GM23338 (cell line): ENCODE data around the gene SAA1. TPM values are rescaled to one million over a fixed set of nuclear protein-coding genes. Genes with fewer than 3 reads are reported as not detected.

Experiments
- ATAC-seq: fragments of 200-7000 bp; cut with Tn5 transposase; 3 replicates; pipeline ENCODE4 v1.9.1; 2020
- DNase-seq: peaks from one replicate; pipeline ENCODE4 v3.0.0-alpha.2; 2015; ENCODE audit warnings: low spot score
- H2AFZ ChIP-seq: fragments of 200-600 bp; sonication (generic); 2 replicates; pipeline ENCODE4 v1.8.0; 2016; ENCODE audit warnings: antibody characterized with exemption, mild to moderate bottlenecking, moderate library complexity
- H3F3A ChIP-seq: fragments of 200-600 bp; sonication (generic); replicated peaks from 2 replicates; pipeline ENCODE4 v1.8.0; 2017; ENCODE audit warnings: antibody characterized with exemption, mixed run types, low read depth
- H3K27ac ChIP-seq: fragments of 200-600 bp; sonication (generic); 2 replicates; pipeline ENCODE4 v1.6.1; 2016; ENCODE audit warnings: low read depth
- H3K27me3 ChIP-seq: fragments of 200-600 bp; sonication (generic); 2 replicates; pipeline ENCODE4 v1.8.0; 2016; ENCODE audit warnings: mild to moderate bottlenecking, mixed run types, moderate library complexity; ENCODE audit not compliant: insufficient read depth
- H3K36me3 ChIP-seq: fragments of 200-600 bp; sonication (generic); 2 replicates; pipeline ENCODE4 v1.8.0; 2016; ENCODE audit warnings: mild to moderate bottlenecking; ENCODE audit not compliant: insufficient read depth
- H3K4me1 ChIP-seq: fragments of 200-600 bp; sonication (generic); 2 replicates; pipeline ENCODE4 v1.8.0; 2016; ENCODE audit warnings: mild to moderate bottlenecking, moderate library complexity; ENCODE audit not compliant: insufficient read depth
- H3K4me2 ChIP-seq: fragments of 200-600 bp; sonication (generic); 2 replicates; pipeline ENCODE4 v1.7.1; 2017; ENCODE audit warnings: mixed run types
- H3K4me3 ChIP-seq: fragments of 200-600 bp; sonication (generic); 2 replicates; pipeline ENCODE4 v1.6.1; 2016; ENCODE audit warnings: mixed run types
- H3K79me2 ChIP-seq: fragments of 200-600 bp; sonication (generic); replicated peaks from 2 replicates; pipeline ENCODE4 v1.8.0; 2017; ENCODE audit warnings: mild to moderate bottlenecking; ENCODE audit not compliant: insufficient read depth
- H3K9me2 ChIP-seq: fragments of 200-600 bp; sonication (generic); 2 replicates; pipeline ENCODE4 v1.8.0; 2017; ENCODE audit not compliant: insufficient read depth
- H4K20me1 ChIP-seq: fragments of 200-600 bp; sonication (generic); replicated peaks from 2 replicates; pipeline ENCODE4 v1.8.0; 2017; ENCODE audit warnings: mild to moderate bottlenecking; ENCODE audit not compliant: insufficient read depth
- H3K27ac Mint-ChIP-seq: 2 replicates; pipeline ENCODE4 v1.8.0; 2020; ENCODE audit warnings: inconsistent platforms, mild to moderate bottlenecking, moderate library complexity, mixed read lengths
- H3K27me3 Mint-ChIP-seq: 3 replicates; pipeline ENCODE4 v1.8.0; 2022; ENCODE audit warnings: low read depth, mild to moderate bottlenecking, moderate library complexity, mixed read lengths, inconsistent platforms; ENCODE audit not compliant: insufficient read depth, poor library complexity
- H3K36me3 Mint-ChIP-seq: 3 replicates; pipeline ENCODE4 v1.8.0; 2021; ENCODE audit warnings: low read depth, mild to moderate bottlenecking, inconsistent platforms, moderate library complexity, mixed read lengths
- H3K4me1 Mint-ChIP-seq: 3 replicates; pipeline ENCODE4 v1.8.0; 2020; ENCODE audit warnings: mild to moderate bottlenecking, inconsistent platforms, mixed read lengths
- H3K4me3 Mint-ChIP-seq: 3 replicates; pipeline ENCODE4 v1.8.0; 2021; ENCODE audit warnings: moderate library complexity, mild to moderate bottlenecking, inconsistent platforms, mixed read lengths
- H3K9me3 Mint-ChIP-seq: 3 replicates; pipeline ENCODE4 v1.8.0; 2020; ENCODE audit warnings: moderate library complexity, mild to moderate bottlenecking, inconsistent platforms, mixed read lengths
- CTCF ChIP-seq, 2 experiments: fragments of 200-600 bp in 1 of 2; sonication (generic) in 1 of 2; conservative IDR thresholded peaks; 2 replicates each; pipeline versions ENCODE4 v1.5.1 to v1.6.1; 2016 to 2017; ENCODE audit warnings: antibody characterized with exemption in 2 of 2, low read depth in 2 of 2, mild to moderate bottlenecking in 2 of 2, moderate library complexity in 1 of 2
- EZH2 ChIP-seq: fragments of 200-600 bp; sonication (generic); IDR thresholded peaks from one replicate; pipeline ENCODE4 v1.8.0; 2017; ENCODE audit warnings: antibody characterized with exemption, mild to moderate bottlenecking, low read depth; ENCODE audit not compliant: unreplicated experiment
- EZH2phosphoT487 ChIP-seq: fragments of 200-600 bp; sonication (generic); IDR thresholded peaks from one replicate; pipeline ENCODE4 v1.8.1; 2018; ENCODE audit warnings: antibody characterized with exemption; ENCODE audit not compliant: unreplicated experiment
- STAT1 ChIP-seq: IDR thresholded peaks from one replicate; pipeline ENCODE4 v1.6.1; 2016; ENCODE audit warnings: antibody characterized with exemption; ENCODE audit not compliant: unreplicated experiment
- ZNF114 ChIP-seq: fragments of 250-450 bp; sonication (Bioruptor Pico); IDR thresholded peaks from 2 replicates; pipeline ENCODE4 v1.5.0; 2020; ENCODE audit warnings: mild to moderate bottlenecking, moderate library complexity
- ZNF331 ChIP-seq: fragments of 250-450 bp; sonication (Bioruptor Pico); IDR thresholded peaks from 2 replicates; pipeline ENCODE4 v1.5.0; 2020; ENCODE audit warnings: low read depth, mild to moderate bottlenecking, moderate library complexity
- ZNF462 ChIP-seq: fragments of 250-450 bp; sonication (Bioruptor Pico); IDR thresholded peaks from 2 replicates; pipeline ENCODE4 v1.5.0; 2020; ENCODE audit warnings: mild to moderate bottlenecking, moderate library complexity
- polyA plus RNA-seq: library from polyadenylated mRNA; unstranded; fragments of >200 nt; fragmentation: Nextera tagmentation; extraction: Ambion mirVana; gene quantifications from 2 replicates; pipeline ENCODE4 v1.2.1, GENCODE V29; 2016
- total RNA-seq: library from RNA; depleted of rRNA; stranded (reverse); fragments of >200 nt; shearing (Covaris generic); gene quantifications from 2 replicates; pipeline ENCODE4 v1.2.3, GENCODE V29; 2014

SAA1 gene
- total and polyA plus RNA-seq, 2 experiments from 2014 or later: not detected

- no peak for TF ChIP-seq ZNF462
- TF ChIP-seq EZH2phosphoT487: no peak
- no peak for TF ChIP-seq CTCF (conservative IDR thresholded peaks at IDR 0.05; ENCODE audit: low read depth in 2 of 2)
- TF ChIP-seq STAT1: no peak
- TF ChIP-seq ZNF114 (CRISPR knock-in tag): no peak
These were observed 12.8 kb upstream of the SAA1 start (continued) for GRCh38 chr11:18253233-18253632.

- H3K27me3 Mint-ChIP-seq: peaks cover 6% of the 10 kb centered on the region
- H3K27ac Mint-ChIP-seq: no peak overlapping the region
- H3K4me1 ChIP-seq: no peaks in the 10 kb centered on the region
- no peak overlapping the region for H3K4me2 ChIP-seq
- ATAC-seq: no peak
- H3K9me3 Mint-ChIP-seq: no peaks in the 10 kb centered on the region
- H2AFZ ChIP-seq: no peak overlapping the region
- H3K27me3 ChIP-seq: no peaks in the 10 kb centered on the region
- H3K4me3 ChIP-seq: no peak overlapping the region
- no peaks in the 10 kb centered on the region for H3K36me3 Mint-ChIP-seq
- no peak for DNase-seq
- peaks cover 6% of the 10 kb centered on the region; the same call in 1 of the 2 replicates for H3K9me2 ChIP-seq
- H4K20me1 ChIP-seq: no peaks in the 10 kb centered on the region
- H3K4me1 Mint-ChIP-seq: no peaks in the 10 kb centered on the region
- H3F3A ChIP-seq: no peaks in the 10 kb centered on the region
- no peaks in the 10 kb centered on the region for H3K36me3 ChIP-seq
- H3K4me3 Mint-ChIP-seq: no peak overlapping the region
- no peak overlapping the region for H3K27ac ChIP-seq
- H3K79me2 ChIP-seq: no peaks in the 10 kb centered on the region
- TF ChIP-seq EZH2phosphoT487 (no peak), ZNF462 (no peak), EZH2 (no peak), ZNF331 (CRISPR knock-in tag) (no peak)
These were observed 12.2 kb upstream of the SAA1 start for GRCh38 chr11:18253778-18254338.
